HFFc6 (cell line): ENCODE data around the gene KIF26B. TPM values are rescaled to one million over a fixed set of nuclear protein-coding genes. Genes with fewer than 3 reads are reported as not detected.

Source experiments
- DNase-seq: peaks from one replicate; pipeline ENCODE4 v3.0.0-alpha.2; 2018
- H3K27ac Mint-ChIP-seq: 2 replicates; pipeline ENCODE4 v1.8.0; 2020; ENCODE audit warnings: mild to moderate bottlenecking, mixed read lengths
- H3K27me3 Mint-ChIP-seq: 2 replicates; pipeline ENCODE4 v1.8.0; 2021; ENCODE audit warnings: mild to moderate bottlenecking, moderate library complexity, mixed read lengths; ENCODE audit not compliant: insufficient read depth
- H3K36me3 Mint-ChIP-seq: 2 replicates; pipeline ENCODE4 v1.8.0; 2021; ENCODE audit warnings: low read depth, mixed read lengths
- H3K4me1 Mint-ChIP-seq: 2 replicates; pipeline ENCODE4 v1.8.0; 2020; ENCODE audit warnings: low read depth, mixed read lengths
- H3K4me3 Mint-ChIP-seq: 2 replicates; pipeline ENCODE4 v1.8.0; 2020; ENCODE audit warnings: mild to moderate bottlenecking, moderate library complexity, mixed read lengths
- H3K9me3 Mint-ChIP-seq: 2 replicates; pipeline ENCODE4 v1.8.0; 2020; ENCODE audit warnings: mild to moderate bottlenecking, mixed read lengths
- total RNA-seq, 6 experiments: library from RNA; stranded (reverse); fragmentation: NEBNext Ultra II Directional; extraction: Animal tissue kit (Norgen Biotek cat#: 25700); gene quantifications; 2 replicates in 1 of 6; 3 replicates in 5 of 6; pipeline ENCODE4 v1.2.3, GENCODE V29; 2021
- TF ChIP-seq, protein P1 (sequence below): fragments of 200-600 bp; sonication (generic); IDR thresholded peaks from 2 replicates; pipeline ENCODE4 v1.5.0; 2021; ENCODE audit warnings: antibody characterized with exemption, mild to moderate bottlenecking

The KIF26B gene
- total RNA-seq, 6 experiments from 2014 or later: 4.6 to 7.5 (median 5.5) TPM

DNA sequence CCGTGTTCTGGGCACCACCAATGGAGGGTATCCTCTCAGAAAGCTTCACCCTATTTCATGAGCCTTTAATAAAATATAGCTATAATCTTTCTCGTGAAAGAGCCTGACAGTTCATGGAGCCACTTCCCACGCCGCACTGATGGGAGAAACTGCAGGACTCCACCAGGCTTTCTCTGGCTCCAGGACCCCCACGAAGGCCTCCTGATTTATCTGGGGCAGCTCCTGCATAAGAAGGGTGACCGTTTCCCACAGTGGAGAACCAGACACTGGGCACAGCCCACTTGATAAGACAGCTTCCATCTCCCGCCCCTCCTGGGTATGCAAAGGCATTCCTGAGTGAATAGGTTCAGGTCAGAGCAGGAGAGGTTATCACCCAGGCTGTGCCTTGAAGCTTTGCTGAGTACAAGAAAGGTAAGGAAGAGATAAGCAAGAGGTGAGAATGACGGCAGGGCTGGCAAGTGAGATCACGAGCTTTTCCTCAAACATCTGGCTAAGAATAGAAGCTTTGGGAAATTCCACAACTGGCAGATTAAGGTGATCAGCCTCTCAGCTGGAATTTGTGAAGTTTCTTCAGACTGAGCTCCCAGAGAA lies 499.8 kb downstream of the KIF26B start:
- Mint-ChIP-seq H3K27ac (no peak overlapping the region), H3K4me3 (no peak overlapping the region), H3K9me3 (no peaks in the 10 kb centered on the region), H3K36me3 (peaks cover 4% of the 10 kb centered on the region; the same call in 1 of the 2 replicates), H3K27me3 (0 out of 2 replicates have a peak, but pooled peaks cover 2% of the 10 kb centered on the region), H3K4me1 (no peaks in the 10 kb centered on the region)
- TF ChIP-seq, protein P1, sequence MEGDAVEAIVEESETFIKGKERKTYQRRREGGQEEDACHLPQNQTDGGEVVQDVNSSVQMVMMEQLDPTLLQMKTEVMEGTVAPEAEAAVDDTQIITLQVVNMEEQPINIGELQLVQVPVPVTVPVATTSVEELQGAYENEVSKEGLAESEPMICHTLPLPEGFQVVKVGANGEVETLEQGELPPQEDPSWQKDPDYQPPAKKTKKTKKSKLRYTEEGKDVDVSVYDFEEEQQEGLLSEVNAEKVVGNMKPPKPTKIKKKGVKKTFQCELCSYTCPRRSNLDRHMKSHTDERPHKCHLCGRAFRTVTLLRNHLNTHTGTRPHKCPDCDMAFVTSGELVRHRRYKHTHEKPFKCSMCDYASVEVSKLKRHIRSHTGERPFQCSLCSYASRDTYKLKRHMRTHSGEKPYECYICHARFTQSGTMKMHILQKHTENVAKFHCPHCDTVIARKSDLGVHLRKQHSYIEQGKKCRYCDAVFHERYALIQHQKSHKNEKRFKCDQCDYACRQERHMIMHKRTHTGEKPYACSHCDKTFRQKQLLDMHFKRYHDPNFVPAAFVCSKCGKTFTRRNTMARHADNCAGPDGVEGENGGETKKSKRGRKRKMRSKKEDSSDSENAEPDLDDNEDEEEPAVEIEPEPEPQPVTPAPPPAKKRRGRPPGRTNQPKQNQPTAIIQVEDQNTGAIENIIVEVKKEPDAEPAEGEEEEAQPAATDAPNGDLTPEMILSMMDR: no peak
- DNase-seq: no peak

DNA sequence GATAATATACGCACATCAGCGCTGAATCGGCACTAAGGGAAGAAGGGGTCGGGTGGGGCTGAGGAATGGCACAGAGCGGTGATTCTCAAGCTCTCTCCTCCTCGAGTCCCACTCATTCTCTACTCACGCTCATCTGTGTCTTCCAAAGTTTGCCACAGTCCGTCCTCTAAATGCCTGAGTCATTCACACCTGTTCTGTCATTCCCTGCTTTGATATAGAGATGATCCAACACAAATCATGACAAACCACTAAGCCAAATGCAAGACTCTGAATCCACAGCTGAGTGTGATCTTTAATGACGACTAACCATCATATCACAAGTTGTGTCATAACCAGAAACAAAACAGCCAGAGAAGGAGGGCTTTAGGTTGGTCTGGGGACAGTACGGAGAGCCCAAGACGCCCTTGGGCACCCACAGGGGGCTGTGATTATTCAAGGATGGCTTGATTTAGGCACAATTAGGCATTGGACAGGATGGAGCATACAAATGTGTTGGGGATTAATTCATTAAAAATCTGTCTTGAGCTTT lies 501.5 kb downstream of the KIF26B start:
- Mint-ChIP-seq H3K9me3 (no peaks in the 10 kb centered on the region), H3K27ac (no peak overlapping the region)

DNA sequence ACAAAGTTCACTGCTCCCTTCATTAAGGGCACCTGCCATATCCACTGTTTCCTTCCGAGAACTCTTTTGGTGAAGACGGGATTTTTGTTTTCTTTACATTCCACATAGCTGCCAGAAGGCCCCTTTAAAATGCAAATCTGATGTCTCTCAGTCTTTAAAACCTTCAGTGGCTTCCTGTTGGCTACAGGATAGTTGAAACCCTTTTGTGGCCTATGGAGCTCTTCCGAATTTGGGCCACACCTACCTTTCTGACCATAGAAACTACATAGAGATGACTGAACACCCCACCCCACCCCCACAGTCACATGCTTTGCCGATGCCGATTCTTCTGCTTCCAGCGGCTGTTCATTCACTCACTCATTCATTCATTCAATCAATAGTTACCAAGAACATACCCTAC lies 502.6 kb downstream of the KIF26B start:
- H3K4me3 Mint-ChIP-seq: no peak overlapping the region

More for the DNA sequence above, 501.5 kb downstream of the KIF26B start:
- Mint-ChIP-seq H3K4me1 (no peaks in the 10 kb centered on the region), H3K36me3 (peaks cover 4% of the 10 kb centered on the region; the same call in 1 of the 2 replicates), H3K27me3 (0 out of 2 replicates have a peak, but pooled peaks cover 2% of the 10 kb centered on the region), H3K4me3 (no peak overlapping the region)
- TF ChIP-seq, protein P1: no peak
- DNase-seq: no peak

DNA sequence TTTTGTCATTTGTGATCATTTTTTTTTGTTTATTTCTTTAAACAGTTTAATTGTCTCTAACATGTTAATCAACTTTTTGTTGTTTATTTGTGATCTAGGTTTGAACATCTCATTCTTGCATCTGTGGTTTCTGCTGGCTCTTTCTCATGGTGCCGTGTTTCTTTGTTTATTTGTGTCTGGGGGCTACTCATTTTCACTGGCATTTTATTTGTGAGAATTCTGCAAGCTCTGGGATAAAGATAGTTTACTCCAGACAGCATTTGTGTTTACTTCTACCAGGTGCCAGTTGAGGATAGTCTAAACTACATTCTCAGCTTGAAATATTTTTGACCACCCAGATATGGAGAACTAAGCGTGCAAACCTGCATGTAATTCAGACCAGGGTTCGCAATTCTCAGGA lies 508.6 kb downstream of the KIF26B start:
- Mint-ChIP-seq H3K4me3 (no peak overlapping the region), H3K4me1 (no peaks in the 10 kb centered on the region), H3K27me3 (peaks cover 2% of the 10 kb centered on the region; the same call in 1 of the 2 replicates), H3K27ac (no peak overlapping the region), H3K36me3 (no peaks in the 10 kb centered on the region), H3K9me3 (no peaks in the 10 kb centered on the region)
- TF ChIP-seq, protein P1: no peak
- no peak for DNase-seq

More for the DNA sequence above, 502.6 kb downstream of the KIF26B start:
- TF ChIP-seq, protein P1: no peak
- no peak overlapping the region for H3K27ac Mint-ChIP-seq
- no peak for DNase-seq
- no peaks in the 10 kb centered on the region for H3K9me3 Mint-ChIP-seq
- peaks cover 4% of the 10 kb centered on the region; the same call in 1 of the 2 replicates for H3K36me3 Mint-ChIP-seq
- H3K27me3 Mint-ChIP-seq: 0 out of 2 replicates have a peak, but pooled peaks cover 2% of the 10 kb centered on the region
- H3K4me1 Mint-ChIP-seq: no peaks in the 10 kb centered on the region

DNA sequence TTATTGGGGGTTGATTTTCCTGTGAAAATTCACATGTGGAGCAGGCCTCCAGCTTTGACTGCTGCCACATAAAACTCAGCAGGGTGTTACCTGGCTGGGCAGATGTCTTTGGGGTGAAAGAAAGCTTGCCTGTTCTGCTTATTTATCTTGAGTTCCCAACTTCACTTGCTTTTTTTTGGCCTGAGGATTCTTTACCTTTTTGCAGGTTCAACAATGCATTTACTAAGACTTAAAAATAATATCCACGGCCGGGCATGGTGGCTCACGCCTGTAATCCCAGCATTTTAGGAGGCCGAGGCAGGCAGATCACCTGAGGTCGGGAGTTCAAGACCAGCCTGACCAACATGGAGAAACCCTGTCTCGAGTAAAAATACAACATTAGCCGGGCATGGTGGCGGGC lies 509.1 kb downstream of the KIF26B start:
- Mint-ChIP-seq H3K9me3 (no peaks in the 10 kb centered on the region), H3K4me3 (no peak overlapping the region), H3K27ac (no peak overlapping the region), H3K36me3 (no peaks in the 10 kb centered on the region), H3K27me3 (peaks cover 2% of the 10 kb centered on the region; the same call in 1 of the 2 replicates), H3K4me1 (no peaks in the 10 kb centered on the region)
- no peak for DNase-seq
- TF ChIP-seq, protein P1: no peak
